Jurkat, Clone E6-1 (cell line): ENCODE data around the gene CD151.

ENCODE experiments used
- DNase-seq: peaks from one replicate; pipeline ENCODE4 v3.0.0-alpha.2; 2011; ENCODE audit warnings: low read depth, low spot score
- H3K4me3 ChIP-seq: 2 replicates; pipeline ENCODE4 v1.5.1; 2011; ENCODE audit warnings: mild to moderate bottlenecking, low read length, control low read depth, moderate library complexity

CD151 gene

GRCh38 chr11:863023-863909 is 30.5 kb downstream of the CD151 start:
- no peak overlapping the region for H3K4me3 ChIP-seq
- DNase-seq: no peak

GRCh38 chr11:863910-864827 is 31.4 kb downstream of the CD151 start:
- H3K4me3 ChIP-seq: no peak overlapping the region
- no peak for DNase-seq

GRCh38 chr11:864898-865297 is 32.1 kb downstream of the CD151 start:
- H3K4me3 ChIP-seq: no peak overlapping the region
- no peak for DNase-seq

GRCh38 chr11:865462-866430 is 33.0 kb downstream of the CD151 start:
- no peak for DNase-seq
- H3K4me3 ChIP-seq: no peak overlapping the region

- DNase-seq: no peak
These were observed 33.7 kb downstream of the CD151 start for GRCh38 chr11:866481-866880.

GRCh38 chr11:867856-868358 is 35.2 kb downstream of the CD151 start:
- H3K4me3 ChIP-seq: no peak overlapping the region
- no peak for DNase-seq

More at GRCh38 chr11:866481-866880, 33.7 kb downstream of the CD151 start:
- no peak overlapping the region for H3K4me3 ChIP-seq

GRCh38 chr11:868394-868793 is 35.6 kb downstream of the CD151 start:
- H3K4me3 ChIP-seq: no peak overlapping the region
- DNase-seq: no peak

- H3K4me3 ChIP-seq: no peak overlapping the region
These were observed 36.0 kb downstream of the CD151 start for GRCh38 chr11:868802-869201.

GRCh38 chr11:869399-870126 is 36.8 kb downstream of the CD151 start:
- DNase-seq: no peak

More at GRCh38 chr11:868802-869201, 36.0 kb downstream of the CD151 start:
- no peak for DNase-seq

GRCh38 chr11:870127-870413 is 37.3 kb downstream of the CD151 start:
- no peak overlapping the region for H3K4me3 ChIP-seq
- no peak for DNase-seq

More at GRCh38 chr11:869399-870126, 36.8 kb downstream of the CD151 start:
- H3K4me3 ChIP-seq: no peak overlapping the region

GRCh38 chr11:870418-870817 is 37.7 kb downstream of the CD151 start:
- no peak for DNase-seq
- H3K4me3 ChIP-seq: no peak overlapping the region

GRCh38 chr11:871472-871871 is 38.7 kb downstream of the CD151 start:
- no peak overlapping the region for H3K4me3 ChIP-seq
- no peak for DNase-seq

- no peak overlapping the region for H3K4me3 ChIP-seq
- DNase-seq: no peak
These were observed 40.0 kb downstream of the CD151 start for GRCh38 chr11:872799-873198.

GRCh38 chr11:873706-874105 is 41.0 kb downstream of the CD151 start:
- no peak for DNase-seq
- H3K4me3 ChIP-seq: no peak overlapping the region

GRCh38 chr11:875203-875602 is 42.5 kb downstream of the CD151 start:
- no peak overlapping the region for H3K4me3 ChIP-seq
- no peak for DNase-seq

- H3K4me3 ChIP-seq: no peak overlapping the region
- no peak for DNase-seq
These were observed 43.1 kb downstream of the CD151 start for GRCh38 chr11:875769-876301.

GRCh38 chr11:876545-876944 is 43.8 kb downstream of the CD151 start:
- H3K4me3 ChIP-seq: no peak overlapping the region
- no peak for DNase-seq

GRCh38 chr11:877565-877964 is 44.8 kb downstream of the CD151 start:
- no peak overlapping the region for H3K4me3 ChIP-seq
- no peak for DNase-seq
